Lung (tissue), 12 donors: Measurements from ENCODE around the gene INIP. TPM values are rescaled to one million over a fixed set of nuclear protein-coding genes. Genes with fewer than 3 reads are reported as not detected.

ENCODE experiments used
- ATAC-seq: fragments of 200-7000 bp; cut with Tn5 transposase; one replicate; pipeline ENCODE4 v1.9.1; 2020; ENCODE audit warnings: moderate number of reproducible peaks; ENCODE audit not compliant: insufficient read depth, low FRiP score
- DNase-seq, 3 donors: peaks; one replicate each; pipeline ENCODE4 v3.0.0-alpha.2; 2013 to 2017
- H3K27ac ChIP-seq, 2 donors: one replicate each; pipeline ENCODE4 v1.5.1; 2013; ENCODE audit warnings: mild to moderate bottlenecking in 2 of 2, moderate library complexity in 2 of 2, control low read depth in 1 of 2, inconsistent platforms in 1 of 2, low read depth in 1 of 2, low read length in 1 of 2
- H3K27me3 ChIP-seq, 3 donors: one replicate each; pipeline ENCODE4 v1.5.1; 2013; ENCODE audit warnings: low read length in 2 of 3; ENCODE audit not compliant: control insufficient read depth in 3 of 3, insufficient read depth in 3 of 3
- H3K36me3 ChIP-seq, 4 donors: one replicate each; pipeline ENCODE4 v1.5.1; 2013; ENCODE audit warnings: low read length in 4 of 4, mild to moderate bottlenecking in 1 of 4, moderate library complexity in 1 of 4; ENCODE audit not compliant: control insufficient read depth in 4 of 4, insufficient read depth in 4 of 4
- H3K4me1 ChIP-seq, 5 donors: one replicate each; pipeline ENCODE4 v1.5.1; 2013; ENCODE audit warnings: low read length in 5 of 5, mild to moderate bottlenecking in 2 of 5, moderate library complexity in 1 of 5; ENCODE audit not compliant: control insufficient read depth in 5 of 5, insufficient read depth in 5 of 5
- H3K4me3 ChIP-seq: one replicate; pipeline ENCODE4 v1.5.1; 2013; ENCODE audit warnings: mild to moderate bottlenecking, control low read depth, moderate library complexity
- H3K9ac ChIP-seq, 2 donors: one replicate each; pipeline ENCODE4 v1.5.1; 2013; ENCODE audit warnings: low read length in 2 of 2, control low read depth in 1 of 2; ENCODE audit not compliant: insufficient read depth in 1 of 2
- H3K9me3 ChIP-seq, 4 donors: one replicate each; pipeline ENCODE4 v1.5.1; 2013; ENCODE audit warnings: low read length in 3 of 4, mild to moderate bottlenecking in 1 of 4, moderate library complexity in 1 of 4; ENCODE audit not compliant: control insufficient read depth in 4 of 4, insufficient read depth in 3 of 4
- WGBS, 2 donors: extraction: QIAGEN DNeasy Blood & Tissue Kit; methylation state at CpG; one replicate each; pipeline ENCODE4 v1.1.7; 2013; 5-methylcytosine and 5-hydroxymethylcytosine counted together
- polyA plus RNA-seq, 2 donors: library from polyadenylated mRNA; stranded (reverse); fragments of 200-250 nt; gene quantifications; one replicate each; pipeline ENCODE4 v1.2.1, GENCODE V29; 2013
- total RNA-seq, 2 donors: library from RNA; depleted of rRNA in 1 of 2; stranded (reverse); fragments of >200 nt in 1 of 2; gene quantifications; one replicate each; pipeline ENCODE4 v1.2.1, GENCODE V29; 2014 to 2021
- TF ChIP-seq, protein P1 (sequence below): IDR thresholded peaks from 2 replicates; pipeline ENCODE4 v1.5.1; 2012; ENCODE audit warnings: mild to moderate bottlenecking; ENCODE audit errors: control extremely low read depth, extremely low read depth
- donor health status: control.
- donor health status: control.
- donor health status: Bipolar disorder and iron deficiency.
- donor health status: healthy.
- donor health status: DM: yes; HTN: yes; CAD: no.

Gene INIP
- total and polyA plus RNA-seq, 4 donors: 9.1 to 25.8 (median 16.7) TPM

DNA sequence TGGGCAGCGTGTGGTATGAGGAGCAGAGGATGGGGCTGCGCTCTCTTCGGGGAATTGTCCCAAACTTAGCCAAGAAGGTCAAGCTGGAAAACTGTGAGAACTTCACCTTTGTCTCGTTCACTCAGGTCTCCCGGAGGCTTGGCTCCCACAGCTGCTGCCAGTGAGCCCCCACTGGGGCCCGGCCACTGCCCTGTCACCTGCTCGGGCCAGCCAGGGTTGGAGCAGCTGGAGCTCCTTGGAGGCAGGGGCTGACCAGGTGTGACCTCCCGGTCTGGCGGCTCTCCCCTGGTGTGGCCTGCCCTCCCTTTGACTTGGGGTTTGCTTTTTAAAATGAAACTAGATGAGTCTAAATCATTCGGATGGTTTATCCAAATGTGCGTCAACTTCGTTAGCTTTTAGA lies 58.0 kb downstream of the INIP start:
- Histone ChIP-seq H3K4me3 (no peak overlapping the region), H3K27ac (no peak overlapping the region), H3K27me3 (no peaks in the 10 kb centered on the region), H3K4me1 (no peaks in the 10 kb centered on the region), H3K9me3 (no peaks in the 10 kb centered on the region), H3K36me3 (peaks cover 0 to 9% (median 0%) of the 10 kb centered on the region in 4 donors), H3K9ac (no peak overlapping the region)
- TF ChIP-seq, protein P1, sequence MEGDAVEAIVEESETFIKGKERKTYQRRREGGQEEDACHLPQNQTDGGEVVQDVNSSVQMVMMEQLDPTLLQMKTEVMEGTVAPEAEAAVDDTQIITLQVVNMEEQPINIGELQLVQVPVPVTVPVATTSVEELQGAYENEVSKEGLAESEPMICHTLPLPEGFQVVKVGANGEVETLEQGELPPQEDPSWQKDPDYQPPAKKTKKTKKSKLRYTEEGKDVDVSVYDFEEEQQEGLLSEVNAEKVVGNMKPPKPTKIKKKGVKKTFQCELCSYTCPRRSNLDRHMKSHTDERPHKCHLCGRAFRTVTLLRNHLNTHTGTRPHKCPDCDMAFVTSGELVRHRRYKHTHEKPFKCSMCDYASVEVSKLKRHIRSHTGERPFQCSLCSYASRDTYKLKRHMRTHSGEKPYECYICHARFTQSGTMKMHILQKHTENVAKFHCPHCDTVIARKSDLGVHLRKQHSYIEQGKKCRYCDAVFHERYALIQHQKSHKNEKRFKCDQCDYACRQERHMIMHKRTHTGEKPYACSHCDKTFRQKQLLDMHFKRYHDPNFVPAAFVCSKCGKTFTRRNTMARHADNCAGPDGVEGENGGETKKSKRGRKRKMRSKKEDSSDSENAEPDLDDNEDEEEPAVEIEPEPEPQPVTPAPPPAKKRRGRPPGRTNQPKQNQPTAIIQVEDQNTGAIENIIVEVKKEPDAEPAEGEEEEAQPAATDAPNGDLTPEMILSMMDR: no peak
- ATAC-seq (no peak), DNase-seq (no peak)
- 97 to 98% methylated on average over 12 of the region's 12 CpGs for WGBS, 2 donors

DNA sequence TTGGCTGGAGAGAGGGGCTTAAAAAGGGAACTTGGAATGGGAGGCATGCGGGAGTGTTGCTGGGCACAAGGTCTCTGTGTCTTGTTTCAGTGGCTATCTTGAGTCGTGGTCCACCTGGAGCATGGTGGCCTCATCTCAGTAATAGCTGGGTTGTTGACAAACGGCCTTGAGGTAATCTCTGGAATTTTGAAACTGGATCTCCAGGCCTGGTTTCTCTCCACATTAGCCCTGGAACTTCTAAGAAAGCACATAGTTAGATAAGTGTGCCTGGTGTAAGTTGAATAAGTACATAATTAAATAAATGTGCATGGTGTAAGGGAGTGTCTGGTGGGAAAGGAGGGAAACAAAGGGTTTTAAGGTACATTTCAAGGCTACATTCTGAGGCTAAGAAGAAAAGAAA lies 62.2 kb downstream of the INIP start:
- no peak for ATAC-seq

DNA sequence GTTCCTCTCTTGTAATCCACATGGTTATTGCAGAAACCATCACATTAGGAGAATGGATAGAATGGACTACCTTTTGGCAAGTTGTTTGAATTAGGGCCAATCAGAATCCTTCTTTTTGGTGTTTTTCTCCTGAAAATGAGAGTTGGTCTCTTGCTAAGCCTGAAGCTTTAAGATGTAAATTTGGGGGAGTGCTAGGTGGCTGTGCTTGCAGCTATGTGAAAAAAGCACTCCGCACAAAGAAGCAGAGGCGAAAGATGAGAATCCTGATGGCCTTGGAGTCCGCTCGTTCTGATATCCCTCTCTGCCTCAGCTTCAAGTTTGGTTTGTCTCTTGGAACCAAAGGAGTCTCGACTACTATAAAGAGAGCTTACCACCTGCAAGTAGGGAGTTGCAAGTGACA lies 63.6 kb downstream of the INIP start:
- Histone ChIP-seq H3K9me3 (peaks cover 0 to 2% (median under 1%) of the 10 kb centered on the region in 4 donors), H3K27me3 (no peaks in the 10 kb centered on the region), H3K27ac (no peak overlapping the region), H3K4me1 (no peaks in the 10 kb centered on the region), H3K4me3 (no peak overlapping the region), H3K9ac (no peak overlapping the region), H3K36me3 (peaks cover 0 to 3% (median 0%) of the 10 kb centered on the region in 4 donors)
- 93 to 98% methylated on average over 5 of the region's 5 CpGs for WGBS, 2 donors
- ATAC-seq (no peak), DNase-seq (no peak)
- TF ChIP-seq, protein P1: no peak

More for the DNA sequence above, 62.2 kb downstream of the INIP start:
- Histone ChIP-seq H3K9ac (no peak overlapping the region), H3K9me3 (peaks cover 0 to 2% (median 0%) of the 10 kb centered on the region in 4 donors), H3K27ac (no peak overlapping the region), H3K4me3 (no peak overlapping the region), H3K27me3 (no peaks in the 10 kb centered on the region), H3K36me3 (peaks cover 0 to 9% (median 0%) of the 10 kb centered on the region in 4 donors), H3K4me1 (no peaks in the 10 kb centered on the region)
- TF ChIP-seq, protein P1: no peak
- DNase-seq: no peak
- 83 to 92% methylated on average over 3 of the region's 3 CpGs for WGBS, 2 donors

DNA sequence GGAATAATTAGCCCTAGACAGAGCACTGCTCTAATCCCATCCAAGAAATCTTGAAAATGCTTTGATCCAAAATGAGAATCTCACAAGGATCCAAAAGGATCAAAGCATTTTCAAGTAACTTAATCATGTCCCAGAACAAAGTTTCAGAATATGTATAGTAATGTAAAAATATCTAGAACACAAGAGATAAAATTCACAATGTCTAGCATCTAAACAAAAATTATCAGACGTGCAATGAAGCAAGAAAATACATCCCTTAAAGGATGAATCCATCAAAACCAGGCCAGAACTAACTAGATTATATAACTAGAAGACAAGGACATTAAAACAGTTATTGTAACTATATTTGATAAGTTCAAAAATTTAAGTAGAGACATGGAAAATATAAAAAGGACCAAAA lies 69.3 kb downstream of the INIP start:
- Histone ChIP-seq H3K4me1 (no peaks in the 10 kb centered on the region), H3K27me3 (no peaks in the 10 kb centered on the region), H3K9me3 (peaks cover 0 to 8% (median 2%) of the 10 kb centered on the region in 4 donors), H3K27ac (no peak overlapping the region), H3K9ac (no peak overlapping the region), H3K36me3 (peaks cover 0 to 9% (median 6%) of the 10 kb centered on the region in 4 donors), H3K4me3 (no peak overlapping the region)
- TF ChIP-seq, protein P1: no peak
- ATAC-seq: no peak
- WGBS, 2 donors: 97 to 100% methylated on average over 1 of the region's 1 CpG
- DNase-seq: no peak
